OCI-LY7 (cell line): ENCODE measurements around the gene ATP6V0B.

Source experiments
- CTCF ChIP-seq: fragments of 200-600 bp; sonication (generic); conservative IDR thresholded peaks from 2 replicates; pipeline ENCODE4 v1.5.1; 2014; ENCODE audit warnings: mild to moderate bottlenecking, antibody characterized with exemption, low read length, moderate library complexity, mixed read lengths
- EZH2phosphoT487 ChIP-seq: fragments of 200-600 bp; sonication (generic); IDR thresholded peaks from 2 replicates; pipeline ENCODE4 v1.6.1; 2018; ENCODE audit warnings: low read depth, borderline replicate concordance, mild to moderate bottlenecking, mixed run types, antibody characterized with exemption, low read length, moderate library complexity, mixed read lengths

- TF ChIP-seq CTCF: no peak
- TF ChIP-seq EZH2phosphoT487: no peak
These were observed 40.4 kb downstream of the ATP6V0B start for GRCh38 chr1:44015206-44015605.
